Measurements from ENCODE around the gene LAMB3.

DNA sequence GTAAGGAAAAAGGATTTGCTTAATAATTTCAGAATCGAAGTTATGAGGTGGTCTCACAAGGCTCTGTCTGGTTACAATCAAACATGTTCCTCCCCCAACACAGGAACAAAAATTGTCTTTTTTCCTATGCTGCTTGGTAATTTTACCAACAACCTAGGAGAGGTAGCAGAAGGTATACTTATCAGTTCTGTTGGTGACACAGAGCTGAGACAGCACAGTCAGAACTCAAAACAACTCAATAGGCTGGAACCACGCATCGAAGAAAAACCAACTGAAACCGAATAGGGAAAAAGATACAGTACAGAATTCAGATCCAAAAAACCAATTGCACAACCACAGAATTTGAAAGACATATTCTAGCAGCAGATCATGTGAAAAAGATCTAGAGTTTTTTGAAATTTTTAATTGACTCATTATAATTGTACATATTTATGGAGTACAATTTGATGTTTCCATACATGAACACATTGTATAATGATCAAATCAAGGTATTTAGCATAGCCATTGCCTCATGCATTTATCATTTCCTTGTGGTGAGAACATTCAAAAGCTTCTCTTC, 26.8 kb upstream of the LAMB3 start:
- TF ChIP-seq EP300 (conservative IDR thresholded peaks at IDR 0.05; ENCODE audit: poor library complexity, severe bottlenecking), result no peak
- TF ChIP-seq, protein P1, sequence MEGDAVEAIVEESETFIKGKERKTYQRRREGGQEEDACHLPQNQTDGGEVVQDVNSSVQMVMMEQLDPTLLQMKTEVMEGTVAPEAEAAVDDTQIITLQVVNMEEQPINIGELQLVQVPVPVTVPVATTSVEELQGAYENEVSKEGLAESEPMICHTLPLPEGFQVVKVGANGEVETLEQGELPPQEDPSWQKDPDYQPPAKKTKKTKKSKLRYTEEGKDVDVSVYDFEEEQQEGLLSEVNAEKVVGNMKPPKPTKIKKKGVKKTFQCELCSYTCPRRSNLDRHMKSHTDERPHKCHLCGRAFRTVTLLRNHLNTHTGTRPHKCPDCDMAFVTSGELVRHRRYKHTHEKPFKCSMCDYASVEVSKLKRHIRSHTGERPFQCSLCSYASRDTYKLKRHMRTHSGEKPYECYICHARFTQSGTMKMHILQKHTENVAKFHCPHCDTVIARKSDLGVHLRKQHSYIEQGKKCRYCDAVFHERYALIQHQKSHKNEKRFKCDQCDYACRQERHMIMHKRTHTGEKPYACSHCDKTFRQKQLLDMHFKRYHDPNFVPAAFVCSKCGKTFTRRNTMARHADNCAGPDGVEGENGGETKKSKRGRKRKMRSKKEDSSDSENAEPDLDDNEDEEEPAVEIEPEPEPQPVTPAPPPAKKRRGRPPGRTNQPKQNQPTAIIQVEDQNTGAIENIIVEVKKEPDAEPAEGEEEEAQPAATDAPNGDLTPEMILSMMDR (IDR thresholded peaks at IDR 0.05; ENCODE audit: poor library complexity, severe bottlenecking), result no peak
- TF ChIP-seq EZH2 (IDR thresholded peaks at IDR 0.05; ENCODE audit: borderline replicate concordance, insufficient read depth, low read length, poor library complexity, severe bottlenecking), result no peak
- TF ChIP-seq, protein P2, sequence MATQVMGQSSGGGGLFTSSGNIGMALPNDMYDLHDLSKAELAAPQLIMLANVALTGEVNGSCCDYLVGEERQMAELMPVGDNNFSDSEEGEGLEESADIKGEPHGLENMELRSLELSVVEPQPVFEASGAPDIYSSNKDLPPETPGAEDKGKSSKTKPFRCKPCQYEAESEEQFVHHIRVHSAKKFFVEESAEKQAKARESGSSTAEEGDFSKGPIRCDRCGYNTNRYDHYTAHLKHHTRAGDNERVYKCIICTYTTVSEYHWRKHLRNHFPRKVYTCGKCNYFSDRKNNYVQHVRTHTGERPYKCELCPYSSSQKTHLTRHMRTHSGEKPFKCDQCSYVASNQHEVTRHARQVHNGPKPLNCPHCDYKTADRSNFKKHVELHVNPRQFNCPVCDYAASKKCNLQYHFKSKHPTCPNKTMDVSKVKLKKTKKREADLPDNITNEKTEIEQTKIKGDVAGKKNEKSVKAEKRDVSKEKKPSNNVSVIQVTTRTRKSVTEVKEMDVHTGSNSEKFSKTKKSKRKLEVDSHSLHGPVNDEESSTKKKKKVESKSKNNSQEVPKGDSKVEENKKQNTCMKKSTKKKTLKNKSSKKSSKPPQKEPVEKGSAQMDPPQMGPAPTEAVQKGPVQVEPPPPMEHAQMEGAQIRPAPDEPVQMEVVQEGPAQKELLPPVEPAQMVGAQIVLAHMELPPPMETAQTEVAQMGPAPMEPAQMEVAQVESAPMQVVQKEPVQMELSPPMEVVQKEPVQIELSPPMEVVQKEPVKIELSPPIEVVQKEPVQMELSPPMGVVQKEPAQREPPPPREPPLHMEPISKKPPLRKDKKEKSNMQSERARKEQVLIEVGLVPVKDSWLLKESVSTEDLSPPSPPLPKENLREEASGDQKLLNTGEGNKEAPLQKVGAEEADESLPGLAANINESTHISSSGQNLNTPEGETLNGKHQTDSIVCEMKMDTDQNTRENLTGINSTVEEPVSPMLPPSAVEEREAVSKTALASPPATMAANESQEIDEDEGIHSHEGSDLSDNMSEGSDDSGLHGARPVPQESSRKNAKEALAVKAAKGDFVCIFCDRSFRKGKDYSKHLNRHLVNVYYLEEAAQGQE (IDR thresholded peaks at IDR 0.05; ENCODE audit: borderline replicate concordance), result no peak
- TF ChIP-seq SMC3 (conservative IDR thresholded peaks at IDR 0.05; ENCODE audit: poor library complexity), result no peak
- TF ChIP-seq POLR2AphosphoS5 (IDR thresholded peaks at IDR 0.05), result no peak
- TF ChIP-seq TAF1 (IDR thresholded peaks at IDR 0.05; ENCODE audit: low read depth), result no peak
- TF ChIP-seq MXI1 (conservative IDR thresholded peaks at IDR 0.05; ENCODE audit: poor library complexity, severe bottlenecking), result no peak
- TF ChIP-seq RAD21 (conservative IDR thresholded peaks at IDR 0.05), result no peak
